GM19397 (cell line): ENCODE measurements around the gene MYOCD.

Experiments
- ATAC-seq: cut with Tn5 transposase; IDR thresholded peaks from one replicate; pipeline ENCODE4 v1.9.1; 2021; ENCODE audit warnings: mild to moderate bottlenecking, moderate library complexity; ENCODE audit not compliant: unreplicated experiment

The MYOCD gene

DNA sequence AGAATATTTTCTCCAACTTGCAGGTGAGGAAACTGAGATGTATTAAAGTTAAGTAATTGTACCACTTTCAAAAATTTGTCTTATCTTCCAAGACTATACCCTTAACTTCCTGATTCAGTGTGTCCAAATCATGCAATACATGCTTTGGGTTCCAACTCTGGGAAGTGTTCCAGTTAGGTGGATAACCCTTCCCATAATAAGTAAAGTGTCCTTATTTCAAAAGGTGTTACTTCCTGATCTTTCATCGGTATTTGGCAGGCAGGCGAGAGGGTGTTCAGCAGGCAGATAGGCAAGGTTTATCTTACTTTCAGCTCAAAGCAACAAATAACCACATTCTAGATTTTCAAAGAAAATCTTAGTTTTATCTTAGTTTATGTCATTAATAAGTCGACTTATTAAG, 77.4 kb downstream of the MYOCD start:
- ATAC-seq: no peak

GRCh38 chr17:12744298-12744697, 78.6 kb downstream of the MYOCD start:
- no peak for ATAC-seq

- ATAC-seq: no peak
These were observed 79.1 kb downstream of the MYOCD start for GRCh38 chr17:12744786-12745185.

GRCh38 chr17:12745486-12745885, 79.8 kb downstream of the MYOCD start:
- ATAC-seq: no peak

DNA sequence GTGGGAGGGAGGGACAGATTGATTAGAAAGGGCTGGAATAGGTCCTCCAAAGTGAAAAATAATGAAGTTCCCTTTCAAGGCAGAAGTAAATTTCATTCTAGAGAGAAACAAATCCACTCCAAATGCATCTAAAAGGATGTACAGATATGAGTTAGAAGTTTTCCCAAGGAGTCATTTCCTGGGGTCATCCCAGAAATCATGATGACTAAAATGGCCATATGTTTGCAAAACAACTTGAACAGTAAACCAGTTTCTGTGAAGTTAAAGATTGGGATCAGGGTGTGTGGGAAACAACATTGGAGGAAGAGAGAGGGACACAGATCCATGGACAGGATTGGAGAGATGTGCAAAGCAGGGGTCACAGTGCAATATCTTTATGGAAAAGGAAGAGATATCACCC, 91.1 kb downstream of the MYOCD start:
- ATAC-seq: no peak

- no peak for ATAC-seq
These were observed 93.4 kb downstream of the MYOCD start for GRCh38 chr17:12759090-12759489.

GRCh38 chr17:12765548-12765947, 99.9 kb downstream of the MYOCD start:
- ATAC-seq: no peak

DNA sequence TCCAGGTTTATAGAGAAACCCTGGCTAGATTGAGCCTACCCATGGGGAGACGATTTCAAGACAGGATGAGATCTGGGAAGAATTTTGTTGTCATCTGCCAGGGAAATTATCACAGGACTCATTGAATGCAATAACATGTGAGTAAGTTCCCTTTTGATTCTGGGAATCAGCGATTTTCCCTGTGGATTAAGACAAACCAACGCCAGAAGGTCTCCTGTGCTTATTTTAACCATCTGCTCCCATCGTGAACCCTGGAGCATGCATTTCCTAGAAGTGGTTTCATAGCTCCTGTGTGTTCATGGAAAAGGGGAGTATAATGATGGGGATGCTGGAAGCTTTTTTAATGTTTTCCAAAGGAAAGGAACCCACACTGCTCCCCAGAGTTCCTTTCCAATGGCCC, 102.6 kb downstream of the MYOCD start:
- ATAC-seq: no peak

DNA sequence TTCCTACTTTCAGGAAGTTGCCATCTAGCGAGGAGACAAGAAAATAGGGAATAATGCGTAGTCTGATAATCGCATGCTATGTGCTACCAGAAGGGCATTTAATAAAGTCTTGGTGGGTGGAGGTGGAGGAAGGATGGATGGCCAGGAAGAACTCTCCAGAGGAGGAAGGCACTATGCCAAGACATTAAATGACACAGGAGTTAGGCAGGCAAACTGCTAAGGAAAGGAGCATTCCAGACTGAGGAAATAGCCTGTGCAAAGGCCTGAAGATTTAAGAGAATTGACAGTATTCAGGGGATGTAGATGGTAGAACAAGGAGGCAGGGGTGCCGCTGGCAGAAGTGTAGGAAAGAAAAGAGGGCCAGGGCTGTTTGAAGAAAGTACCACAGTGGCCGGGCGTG, 104.3 kb downstream of the MYOCD start:
- ATAC-seq: no peak

DNA sequence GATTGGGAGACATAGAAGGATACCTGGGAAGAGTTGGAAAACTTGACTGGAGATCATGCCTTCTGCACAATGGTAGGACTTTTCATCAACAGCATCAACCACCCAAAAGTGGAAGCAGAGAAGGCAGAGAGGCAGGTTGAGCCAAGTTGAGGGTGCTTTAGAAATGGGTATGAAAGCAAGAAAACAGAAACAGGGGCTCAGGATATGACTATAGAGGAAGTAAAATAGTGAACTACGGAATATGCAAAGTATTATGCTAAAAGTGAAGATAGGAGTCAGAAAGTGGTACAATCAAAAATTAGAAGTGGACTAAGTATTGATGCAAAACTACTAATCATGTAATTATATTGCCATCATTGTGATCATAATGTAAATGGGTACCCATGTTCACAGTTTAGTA, 107.5 kb downstream of the MYOCD start:
- ATAC-seq: no peak

- peak; percentile 95 for ATAC-seq
These were observed 123.4 kb downstream of the MYOCD start for GRCh38 chr17:12789075-12789480.

DNA sequence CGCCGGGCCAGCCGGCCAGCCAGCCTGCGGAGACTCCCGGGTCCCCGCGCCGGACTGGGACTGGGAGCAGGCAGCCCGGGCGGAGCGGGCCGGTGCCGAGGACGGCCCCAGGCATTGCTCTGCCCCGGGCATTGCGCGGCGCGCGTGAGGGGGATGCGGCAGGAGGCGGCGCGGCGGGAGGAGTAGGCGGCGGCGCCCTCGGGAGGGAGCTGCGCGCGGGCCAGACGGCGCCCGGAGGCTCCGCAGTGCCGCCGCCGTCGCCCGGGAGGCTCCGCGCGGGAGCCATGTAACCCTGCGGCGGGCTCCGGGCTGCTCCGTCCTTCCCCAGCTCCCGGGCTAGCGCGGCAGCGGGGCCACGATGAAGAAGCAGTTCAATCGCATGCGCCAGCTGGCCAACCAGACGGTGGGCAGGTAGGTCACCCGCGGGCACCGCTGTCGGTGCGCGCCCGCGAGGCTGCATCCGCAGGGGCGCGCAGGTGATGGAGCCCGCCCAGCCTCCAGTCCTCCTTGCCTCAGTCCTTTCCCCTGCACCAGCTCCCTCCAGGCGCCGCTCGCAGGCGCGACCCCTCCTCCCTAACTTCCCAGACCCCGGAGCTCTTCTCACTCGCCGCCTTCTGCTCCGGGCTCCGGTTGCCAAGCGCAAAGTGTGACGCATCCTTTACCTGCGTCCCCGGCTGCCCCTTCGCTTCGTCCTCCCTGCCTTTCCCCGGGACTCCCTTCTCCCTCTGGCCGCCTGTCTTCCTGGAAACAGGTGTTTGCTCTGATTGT, 124.0 kb downstream of the MYOCD start, which contains the start of gene ARHGAP44:
TSS of gene ARHGAP44 (plus strand) at position 18 of the 768 bp plus-strand sequence. CDS start at position 359, 341 bp downstream.
- ATAC-seq: peak; percentile 75

GRCh38 chr17:12790249-12791106, 124.8 kb downstream of the MYOCD start:
- ATAC-seq: no peak

DNA sequence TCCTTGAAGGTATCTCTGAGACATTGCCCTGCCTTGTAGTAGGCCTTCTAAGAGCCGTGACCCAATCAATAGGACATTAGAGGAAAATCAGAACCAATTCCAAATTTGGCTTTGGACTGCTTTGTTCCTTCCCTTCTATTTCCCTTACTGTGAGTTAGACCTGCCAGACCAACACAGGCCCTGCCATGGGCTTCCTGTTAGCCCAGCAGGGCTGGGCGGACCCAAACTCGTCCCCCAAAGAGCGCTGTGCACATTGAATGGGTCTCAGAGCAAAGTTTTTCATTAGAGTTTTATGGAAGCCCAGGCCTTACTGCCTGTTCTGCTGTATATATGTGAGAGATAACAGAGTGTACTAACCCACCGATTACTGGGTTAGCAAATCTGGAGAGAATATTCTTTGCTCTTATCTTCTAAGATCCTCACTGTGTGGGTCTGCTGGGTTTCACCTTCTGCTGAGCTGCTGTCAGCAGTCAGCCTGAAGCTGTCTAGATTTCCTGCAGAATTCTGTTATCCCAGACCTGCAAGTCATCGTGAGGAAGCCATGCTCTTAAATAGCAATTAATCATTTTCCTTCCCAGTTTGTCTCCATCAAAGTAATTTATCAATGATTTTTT, 129.3 kb downstream of the MYOCD start:
- ATAC-seq: no peak

- no peak for ATAC-seq
These were observed 135.2 kb downstream of the MYOCD start for GRCh38 chr17:12800855-12801365.

GRCh38 chr17:12806630-12807029, 140.9 kb downstream of the MYOCD start:
- no peak for ATAC-seq

DNA sequence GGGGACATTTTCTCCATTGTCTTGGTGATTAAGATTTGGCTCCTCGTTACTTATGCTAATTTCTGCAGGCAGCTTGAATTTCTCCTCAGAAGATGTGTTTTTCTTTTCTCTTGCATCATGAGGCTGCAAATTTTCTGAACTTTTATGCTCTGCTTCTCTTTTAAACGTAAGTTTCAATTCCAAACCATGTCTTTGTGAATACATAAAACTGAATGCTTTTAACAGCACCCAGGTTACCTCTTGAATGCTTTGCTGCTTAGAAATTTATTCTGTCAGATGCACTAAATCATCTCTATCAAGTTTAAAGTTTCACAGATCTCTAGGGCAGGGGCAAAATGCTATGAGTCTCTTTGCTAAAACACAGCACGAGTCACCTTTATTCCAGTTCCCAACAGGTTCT, 143.0 kb downstream of the MYOCD start:
- ATAC-seq: no peak

GRCh38 chr17:12812877-12813276, 147.2 kb downstream of the MYOCD start:
- no peak for ATAC-seq

DNA sequence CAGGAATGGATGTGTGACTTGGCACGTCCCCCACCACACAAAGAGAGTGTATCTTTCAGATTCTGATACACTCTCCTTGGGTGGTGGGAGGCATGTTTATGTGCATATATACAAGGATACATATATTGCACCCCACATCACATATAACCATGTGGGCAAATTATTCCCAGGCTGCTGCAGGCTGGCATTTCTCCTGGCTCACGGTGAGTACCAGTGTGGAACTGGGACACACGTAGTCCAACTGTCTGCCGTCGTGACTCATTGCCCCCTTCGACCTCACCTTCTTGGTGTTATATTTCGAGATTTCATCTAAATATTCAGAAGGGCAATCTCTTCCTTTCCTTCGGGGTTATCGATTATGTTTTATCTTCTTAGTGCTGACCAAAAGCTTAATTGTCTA, 148.0 kb downstream of the MYOCD start:
- ATAC-seq: no peak

- ATAC-seq: no peak
These were observed 149.0 kb downstream of the MYOCD start for GRCh38 chr17:12814718-12815117.

- peak; percentile 100 for ATAC-seq
These were observed 150.0 kb downstream of the MYOCD start for GRCh38 chr17:12815642-12816141.
